Measurements from ENCODE around the gene KCNK10. TPM values are rescaled to one million over a fixed set of nuclear protein-coding genes. Genes with fewer than 3 reads are reported as not detected.

KCNK10 gene
- polyA plus RNA-seq, 3 donors, result 0.05 TPM; not detected in 2

DNA sequence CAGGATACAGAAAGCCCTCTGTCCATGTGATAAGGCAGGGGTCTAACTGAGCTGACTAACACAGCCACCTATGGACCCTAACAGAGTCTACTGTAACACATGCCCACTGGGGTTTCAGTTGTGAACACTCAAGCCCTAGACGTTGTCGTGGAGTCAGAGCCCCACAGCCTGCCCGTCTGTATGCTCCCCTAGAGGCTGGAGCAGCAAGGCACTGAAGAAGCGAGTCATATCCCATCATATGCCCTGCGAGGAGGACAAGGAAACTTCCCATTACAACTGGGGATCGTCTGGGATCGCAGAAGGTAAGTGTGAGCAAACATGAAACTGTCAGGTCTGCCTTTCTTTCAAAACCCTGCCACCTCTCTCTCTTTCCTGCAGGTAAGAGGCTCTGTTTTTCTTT lies 180.1 kb downstream of the KCNK10 start:
- no peak for DNase-seq
- TF ChIP-seq, protein P1, sequence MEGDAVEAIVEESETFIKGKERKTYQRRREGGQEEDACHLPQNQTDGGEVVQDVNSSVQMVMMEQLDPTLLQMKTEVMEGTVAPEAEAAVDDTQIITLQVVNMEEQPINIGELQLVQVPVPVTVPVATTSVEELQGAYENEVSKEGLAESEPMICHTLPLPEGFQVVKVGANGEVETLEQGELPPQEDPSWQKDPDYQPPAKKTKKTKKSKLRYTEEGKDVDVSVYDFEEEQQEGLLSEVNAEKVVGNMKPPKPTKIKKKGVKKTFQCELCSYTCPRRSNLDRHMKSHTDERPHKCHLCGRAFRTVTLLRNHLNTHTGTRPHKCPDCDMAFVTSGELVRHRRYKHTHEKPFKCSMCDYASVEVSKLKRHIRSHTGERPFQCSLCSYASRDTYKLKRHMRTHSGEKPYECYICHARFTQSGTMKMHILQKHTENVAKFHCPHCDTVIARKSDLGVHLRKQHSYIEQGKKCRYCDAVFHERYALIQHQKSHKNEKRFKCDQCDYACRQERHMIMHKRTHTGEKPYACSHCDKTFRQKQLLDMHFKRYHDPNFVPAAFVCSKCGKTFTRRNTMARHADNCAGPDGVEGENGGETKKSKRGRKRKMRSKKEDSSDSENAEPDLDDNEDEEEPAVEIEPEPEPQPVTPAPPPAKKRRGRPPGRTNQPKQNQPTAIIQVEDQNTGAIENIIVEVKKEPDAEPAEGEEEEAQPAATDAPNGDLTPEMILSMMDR (IDR thresholded peaks at IDR 0.05), result no peak
- no peaks in the 10 kb centered on the region for H3K36me3 Mint-ChIP-seq
- no peaks in the 10 kb centered on the region for H3K36me3 ChIP-seq (replicated peaks in 1 of 2; ENCODE audit: control insufficient read depth in 1 of 2, insufficient read depth in 2 of 2, low read length in 2 of 2)
- peak overlapping the region in 1 of 7 donors; percentile 33 for H3K27ac Mint-ChIP-seq
- H3K27ac ChIP-seq (ENCODE audit: low read depth in 1 of 2, low read length in 2 of 2), result no peak overlapping the region
- H3K9me3 ChIP-seq (replicated peaks in 1 of 2; ENCODE audit: control insufficient read depth in 1 of 2, insufficient read depth in 1 of 2, low read length in 2 of 2), result peaks cover 0 to 9% of the 10 kb centered on the region in 2 donors
- H4K20me1 ChIP-seq (ENCODE audit: insufficient read depth, low read length), result no peaks in the 10 kb centered on the region
- no peak overlapping the region for H3K4me2 ChIP-seq (replicated peaks; ENCODE audit: extremely low read depth, low read length, poor library complexity, severe bottlenecking)
- no peak overlapping the region for H3K4me3 Mint-ChIP-seq
- H3K27me3 Mint-ChIP-seq (ENCODE audit: low read depth in 3 of 3), result peaks cover 17 to 26% (median 21%) of the 10 kb centered on the region in 3 donors
- no peak overlapping the region for H3K4me3 ChIP-seq (replicated peaks in 1 of 3; ENCODE audit: low read depth in 2 of 3, low read length in 3 of 3)
- intact Hi-C loops (cut with micrococcal nuclease), result no loop called here
- peaks cover 0 to 5% of the 10 kb centered on the region in 2 donors for H3K27me3 ChIP-seq (ENCODE audit: control insufficient read depth in 2 of 2, insufficient read depth in 2 of 2, low read length in 2 of 2)
- peaks cover 15% of the 10 kb centered on the region for H3K4me1 Mint-ChIP-seq
- H3K79me2 ChIP-seq (ENCODE audit: insufficient read depth, low read length), result no peaks in the 10 kb centered on the region
- H3K9me3 Mint-ChIP-seq, result peaks cover 0 to 16% (median 6%) of the 10 kb centered on the region in 7 donors
- H2AFZ ChIP-seq (ENCODE audit: insufficient read depth, low read depth, low read length, poor library complexity, severe bottlenecking), result no peak overlapping the region
- no peak overlapping the region for H3K9ac ChIP-seq (ENCODE audit: insufficient read depth, low read length, poor library complexity, severe bottlenecking)
- WGBS (ENCODE audit: insufficient coverage), result 100% methylated on average over 2 of the region's 7 CpGs
- peaks cover 12 to 14% of the 10 kb centered on the region in 2 donors for H3K4me1 ChIP-seq (ENCODE audit: control insufficient read depth in 1 of 2, insufficient read depth in 2 of 2, low read length in 2 of 2)

DNA sequence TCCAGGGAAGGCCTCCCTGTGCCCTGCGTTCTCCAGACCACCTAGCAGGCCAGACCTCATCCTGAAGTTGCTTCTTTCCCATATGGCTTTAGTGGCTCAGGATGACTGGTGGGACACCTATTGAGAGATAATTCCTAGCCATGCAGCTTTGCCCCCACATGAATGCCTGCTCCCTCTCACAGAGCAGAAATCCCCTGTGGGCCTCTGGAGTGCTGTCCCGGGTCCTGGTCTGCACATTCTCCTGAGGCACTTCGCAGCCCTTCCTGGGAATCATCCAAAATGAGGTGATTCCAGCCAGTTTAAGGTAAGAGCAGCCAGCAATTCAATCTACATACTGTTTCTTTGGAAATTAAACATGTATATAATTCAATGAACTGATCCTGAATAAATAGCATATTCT lies 182.2 kb downstream of the KCNK10 start:
- peaks cover 27% of the 10 kb centered on the region for H3K4me1 Mint-ChIP-seq
- Histone ChIP-seq H4K20me1 (ENCODE audit: insufficient read depth, low read length) (no peaks in the 10 kb centered on the region), H3K4me2 (replicated peaks; ENCODE audit: extremely low read depth, low read length, poor library complexity, severe bottlenecking) (no peak overlapping the region), H3K4me3 (replicated peaks in 1 of 3; ENCODE audit: low read depth in 2 of 3, low read length in 3 of 3) (no peak overlapping the region), H3K27me3 (ENCODE audit: control insufficient read depth in 2 of 2, insufficient read depth in 2 of 2, low read length in 2 of 2) (peaks cover 0 to 5% of the 10 kb centered on the region in 2 donors), H2AFZ (ENCODE audit: insufficient read depth, low read depth, low read length, poor library complexity, severe bottlenecking) (no peak overlapping the region), H3K36me3 (replicated peaks in 1 of 2; ENCODE audit: control insufficient read depth in 1 of 2, insufficient read depth in 2 of 2, low read length in 2 of 2) (no peaks in the 10 kb centered on the region), H3K4me1 (ENCODE audit: control insufficient read depth in 1 of 2, insufficient read depth in 2 of 2, low read length in 2 of 2) (peaks cover 25 to 26% of the 10 kb centered on the region in 2 donors), H3K79me2 (ENCODE audit: insufficient read depth, low read length) (no peaks in the 10 kb centered on the region), H3K9ac (ENCODE audit: insufficient read depth, low read length, poor library complexity, severe bottlenecking) (no peak overlapping the region), H3K9me3 (replicated peaks in 1 of 2; ENCODE audit: control insufficient read depth in 1 of 2, insufficient read depth in 1 of 2, low read length in 2 of 2) (no peaks in the 10 kb centered on the region), H3K27ac (ENCODE audit: low read depth in 1 of 2, low read length in 2 of 2) (no peak overlapping the region)
- H3K4me3 Mint-ChIP-seq, result no peak overlapping the region
- WGBS (ENCODE audit: insufficient coverage), result 100% methylated on average over 3 of the region's 3 CpGs
- DNase-seq, result no peak
- TF ChIP-seq, protein P1 (IDR thresholded peaks at IDR 0.05), result no peak
- no peak overlapping the region for H3K27ac Mint-ChIP-seq
- H3K27me3 Mint-ChIP-seq (ENCODE audit: low read depth in 3 of 3), result peaks cover 20 to 25% (median 20%) of the 10 kb centered on the region in 3 donors
- H3K9me3 Mint-ChIP-seq, result peaks cover 0 to 7% (median 0%) of the 10 kb centered on the region in 7 donors
- intact Hi-C loops (cut with micrococcal nuclease), result no loop called here
- no peaks in the 10 kb centered on the region for H3K36me3 Mint-ChIP-seq

All from CD14-positive monocyte (primary cell).